Stimulated activated CD8-positive, alpha-beta memory T cell treated with anti-CD3 and anti-CD28 coated beads, Interleukin-12 subunit alpha, Interleukin-12 subunit beta, amount 100 ng/mL, for 24 hours (primary cell): ENCODE results near the gene PPP2R2D.
"Not testable (repeated sequence)": the region's sequence is repeated elsewhere in the genome, so short reads cannot be mapped to it uniquely, and the experiment has no call there.

Experiments used
- DNase-seq: peaks from one replicate; pipeline ENCODE4 v3.0.0-alpha.2; 2020; ENCODE audit errors: extremely low read depth

PPP2R2D gene

GRCh38 chr10:131907679-131908078, 6.9 kb downstream of the PPP2R2D start:
- DNase-seq: no peak

- DNase-seq: no peak
Observed at GRCh38 chr10:131908151-131908550, 7.3 kb downstream of the PPP2R2D start.

- no peak for DNase-seq
Observed at GRCh38 chr10:131909014-131909808, 8.4 kb downstream of the PPP2R2D start.

- DNase-seq: no peak
Observed at GRCh38 chr10:131909929-131910328, 9.1 kb downstream of the PPP2R2D start.

- no peak for DNase-seq
Observed at GRCh38 chr10:131910663-131911314, 10.0 kb downstream of the PPP2R2D start.

GRCh38 chr10:131911451-131911850, 10.6 kb downstream of the PPP2R2D start:
- DNase-seq: no peak

GRCh38 chr10:131912620-131913019, 11.8 kb downstream of the PPP2R2D start:
- no peak for DNase-seq

- no peak for DNase-seq
Observed at GRCh38 chr10:131915484-131915883, 14.7 kb downstream of the PPP2R2D start.

- no peak for DNase-seq
Observed at GRCh38 chr10:131915990-131916766, 15.4 kb downstream of the PPP2R2D start.

GRCh38 chr10:131916767-131917160, 16.0 kb downstream of the PPP2R2D start:
- not testable (repeated sequence) for DNase-seq

- DNase-seq: not testable (repeated sequence)
Observed at GRCh38 chr10:131917496-131917895, 16.7 kb downstream of the PPP2R2D start.

GRCh38 chr10:131919461-131919860, 18.7 kb downstream of the PPP2R2D start:
- DNase-seq: not testable (repeated sequence)

GRCh38 chr10:131920151-131920550, 19.3 kb downstream of the PPP2R2D start:
- no peak for DNase-seq

- DNase-seq: no peak
Observed at GRCh38 chr10:131920693-131921092, 19.9 kb downstream of the PPP2R2D start.

GRCh38 chr10:131921184-131921583, 20.4 kb downstream of the PPP2R2D start:
- no peak for DNase-seq

- no peak for DNase-seq
Observed at GRCh38 chr10:131923038-131923756, 22.4 kb downstream of the PPP2R2D start.

GRCh38 chr10:131925011-131925649, 24.3 kb downstream of the PPP2R2D start:
- DNase-seq: no peak

- no peak for DNase-seq
Observed at GRCh38 chr10:131925716-131926115, 24.9 kb downstream of the PPP2R2D start.

GRCh38 chr10:131926253-131926652, 25.4 kb downstream of the PPP2R2D start:
- no peak for DNase-seq

- DNase-seq: no peak
Observed at GRCh38 chr10:131926743-131927595, 26.2 kb downstream of the PPP2R2D start.
